Fibroblast of skin of left quadriceps (primary cell): ENCODE measurements around the gene MRLN.
"Not testable (repeated sequence)": the region's sequence is repeated elsewhere in the genome, so short reads cannot be mapped to it uniquely, and the experiment has no call there.

Source experiments
- DNase-seq, 2 experiments: peaks; one replicate each; pipeline ENCODE4 v3.0.0-alpha.2; 2013; ENCODE audit warnings: low read depth in 2 of 2

Gene MRLN

GRCh38 chr10:59753267-59753666 lies at the start of gene MRLN:
MRLN (minus strand) TSS chr10:59753455.
- DNase-seq = no peak

GRCh38 chr10:59801171-59801570 lies 47.9 kb upstream of the MRLN start:
- DNase-seq = no peak

- DNase-seq = no peak
Measured at GRCh38 chr10:59799421-59799820, 46.2 kb upstream of the MRLN start.

GRCh38 chr10:59793919-59794318 lies 40.7 kb upstream of the MRLN start:
- DNase-seq = no peak

GRCh38 chr10:59792812-59793211 lies 39.6 kb upstream of the MRLN start:
- no peak for DNase-seq

- DNase-seq = no peak
Measured at GRCh38 chr10:59791601-59792000, 38.3 kb upstream of the MRLN start.

- DNase-seq = not testable (repeated sequence)
Measured at GRCh38 chr10:59790080-59790479, 36.8 kb upstream of the MRLN start.

- not testable (repeated sequence) for DNase-seq
Measured at GRCh38 chr10:59788914-59789313, 35.7 kb upstream of the MRLN start.

GRCh38 chr10:59787032-59787431 lies 33.8 kb upstream of the MRLN start:
- not testable (repeated sequence) for DNase-seq

GRCh38 chr10:59785476-59785875 lies 32.2 kb upstream of the MRLN start:
- DNase-seq = not testable (repeated sequence)

GRCh38 chr10:59781511-59781910 lies 28.3 kb upstream of the MRLN start:
- DNase-seq = no peak

- no peak for DNase-seq
Measured at GRCh38 chr10:59779756-59780533, 26.7 kb upstream of the MRLN start.

GRCh38 chr10:59774451-59774850 lies 21.2 kb upstream of the MRLN start:
- no peak for DNase-seq

GRCh38 chr10:59773088-59773487 lies 19.8 kb upstream of the MRLN start:
- DNase-seq = no peak

GRCh38 chr10:59771162-59771807 lies 18.0 kb upstream of the MRLN start:
- DNase-seq = no peak

- DNase-seq = no peak
Measured at GRCh38 chr10:59770689-59771088, 17.4 kb upstream of the MRLN start.

- DNase-seq = no peak
Measured at GRCh38 chr10:59762505-59762904, 9.2 kb upstream of the MRLN start.

- DNase-seq = peak in 1 of 2 experiments; percentile 7
Measured at GRCh38 chr10:59757966-59758365, 4.7 kb upstream of the MRLN start.

- DNase-seq = no peak
Measured at GRCh38 chr10:59754951-59755350, 1.7 kb upstream of the MRLN start.

- no peak for DNase-seq
Measured at GRCh38 chr10:59752278-59752940, 846 bp downstream of the MRLN start.

- DNase-seq = no peak
Measured at GRCh38 chr10:59750155-59750945, 2.9 kb downstream of the MRLN start.

GRCh38 chr10:59748834-59749233 lies 4.4 kb downstream of the MRLN start:
- no peak for DNase-seq
